NCI-H2196 treated with DMSO at 0.1 percent for 48 hours (cell line): ENCODE data around the gene ZNF583.

Experiments
- DNase-seq: peaks from one replicate; lab custom pipeline; 2025; ENCODE audit not compliant: unreplicated experiment; lab: John Stamatoyannopoulos, UW

The ZNF583 gene

GRCh38 chr19:56441206-56441792 is 37.2 kb downstream of the ZNF583 start:
- no peak for DNase-seq

DNA sequence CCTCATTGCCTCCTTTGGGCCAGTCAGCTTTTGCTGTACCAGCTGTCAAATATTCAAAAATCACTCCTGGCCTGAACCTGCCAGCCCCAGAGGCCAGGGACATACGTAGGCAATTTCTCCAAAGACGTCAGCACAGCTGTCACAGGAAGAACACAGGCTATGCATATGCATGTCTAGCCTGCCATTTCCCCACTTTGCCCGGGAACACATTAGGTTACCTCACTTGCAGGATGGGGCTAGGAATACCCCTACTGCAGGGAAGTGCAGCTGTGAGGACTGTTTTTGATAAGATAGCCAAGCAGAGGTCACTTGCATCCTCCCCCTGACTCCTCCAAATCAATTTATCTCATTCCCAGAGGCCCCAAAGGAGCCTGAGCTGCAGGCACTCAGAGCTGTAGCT is 70.2 kb downstream of the ZNF583 start:
- no peak for DNase-seq

DNA sequence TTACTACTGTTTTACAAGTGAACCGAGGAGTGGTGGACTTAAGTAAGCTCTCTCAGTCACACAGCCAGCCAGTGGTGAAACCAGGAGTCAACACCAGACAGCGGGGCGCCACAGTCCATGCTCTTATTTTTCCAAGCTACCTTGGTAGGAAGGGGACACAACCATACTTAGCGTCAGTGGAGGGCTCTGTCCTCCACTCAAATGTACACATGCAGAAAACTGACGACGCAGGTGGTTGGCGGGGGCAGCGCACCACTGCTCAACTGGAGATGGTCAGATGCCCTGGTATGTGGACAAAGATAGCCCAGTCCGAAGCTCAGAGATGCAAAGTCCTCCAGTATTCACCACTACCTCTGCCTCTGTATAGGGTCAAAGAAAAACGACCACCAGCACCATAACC is 72.0 kb downstream of the ZNF583 start:
- DNase-seq, result no peak
